ENCODE results near the gene ZMYM4. TPM values are rescaled to one million over a fixed set of nuclear protein-coding genes. Genes with fewer than 3 reads are reported as not detected.

Gene ZMYM4
- total RNA-seq, 2 experiments from 2014 or later, result 21.1 to 54.3 TPM

- ChIA-PET CTCF (ENCODE audit: unreplicated experiment) (no interaction called here), POLR2A (interaction anchor here (1.1 kb wide), 1 partner anchor 87 kb away, joined by 3 read pairs; no protein-coding TSS in a partner anchor)
- Histone ChIP-seq H2AFZ (ENCODE audit: low read length) (no peak overlapping the region), H4K20me1 (ENCODE audit: insufficient read depth, low read length) (no peaks in the 10 kb centered on the region), H3K79me2 (ENCODE audit: insufficient read depth, low read depth, low read length) (no peaks in the 10 kb centered on the region), H3K4me1 (ENCODE audit: insufficient read depth, low read length, poor library complexity, severe bottlenecking) (peaks cover 3% of the 10 kb centered on the region), H3K4me2 (ENCODE audit: low read length) (no peak overlapping the region), H3K27ac (ENCODE audit: low read depth, low read length, poor library complexity, severe bottlenecking) (no peak overlapping the region), H3K4me3 (ENCODE audit: low read depth, low read length, poor library complexity, severe bottlenecking) (no peak overlapping the region), H3K36me3 (ENCODE audit: insufficient read depth, low read length) (peaks cover 19% of the 10 kb centered on the region; the same call in 1 of the 2 replicates), H3K9me3 (ENCODE audit: low read length) (no peaks in the 10 kb centered on the region), H3K9me2 (ENCODE audit: insufficient read depth, low read length) (no peaks in the 10 kb centered on the region)
- DNase-seq (ENCODE audit: low spot score), result no peak
- no TSS peak for BruUV-seq (replicated peaks)
- TF ChIP-seq EZH2phosphoT487 (IDR thresholded peaks at IDR 0.05; ENCODE audit: borderline replicate concordance, low read depth, low read length), result no peak
- TF ChIP-seq, protein P1, sequence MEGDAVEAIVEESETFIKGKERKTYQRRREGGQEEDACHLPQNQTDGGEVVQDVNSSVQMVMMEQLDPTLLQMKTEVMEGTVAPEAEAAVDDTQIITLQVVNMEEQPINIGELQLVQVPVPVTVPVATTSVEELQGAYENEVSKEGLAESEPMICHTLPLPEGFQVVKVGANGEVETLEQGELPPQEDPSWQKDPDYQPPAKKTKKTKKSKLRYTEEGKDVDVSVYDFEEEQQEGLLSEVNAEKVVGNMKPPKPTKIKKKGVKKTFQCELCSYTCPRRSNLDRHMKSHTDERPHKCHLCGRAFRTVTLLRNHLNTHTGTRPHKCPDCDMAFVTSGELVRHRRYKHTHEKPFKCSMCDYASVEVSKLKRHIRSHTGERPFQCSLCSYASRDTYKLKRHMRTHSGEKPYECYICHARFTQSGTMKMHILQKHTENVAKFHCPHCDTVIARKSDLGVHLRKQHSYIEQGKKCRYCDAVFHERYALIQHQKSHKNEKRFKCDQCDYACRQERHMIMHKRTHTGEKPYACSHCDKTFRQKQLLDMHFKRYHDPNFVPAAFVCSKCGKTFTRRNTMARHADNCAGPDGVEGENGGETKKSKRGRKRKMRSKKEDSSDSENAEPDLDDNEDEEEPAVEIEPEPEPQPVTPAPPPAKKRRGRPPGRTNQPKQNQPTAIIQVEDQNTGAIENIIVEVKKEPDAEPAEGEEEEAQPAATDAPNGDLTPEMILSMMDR (conservative IDR thresholded peaks at IDR 0.05; ENCODE audit: low read length), result no peak
- intact Hi-C loops (cut with micrococcal nuclease; ENCODE audit: unreplicated experiment), result no loop called here
These were observed 162.3 kb downstream of the ZMYM4 start for GRCh38 chr1:35430762-35431161.

DNA sequence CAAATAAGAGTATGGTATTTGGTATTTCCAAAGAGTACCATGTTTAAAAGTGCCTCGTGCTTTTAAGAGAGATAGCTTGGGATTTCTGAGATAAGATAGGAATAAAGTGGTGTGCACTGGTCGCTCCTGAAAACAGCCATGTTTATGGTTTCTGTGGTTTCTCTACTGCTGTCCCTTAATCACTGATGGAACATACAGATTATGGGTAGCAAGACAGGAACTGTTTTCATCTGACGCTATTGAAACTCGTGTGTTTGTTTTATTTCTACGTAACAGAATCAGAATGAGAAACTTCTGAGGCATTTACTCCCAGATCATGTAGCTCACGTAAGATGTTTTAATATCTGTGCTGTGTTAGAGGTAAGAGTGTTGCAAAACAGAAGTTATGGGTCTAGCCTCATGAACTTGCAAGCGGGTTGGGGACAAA, 162.7 kb downstream of the ZMYM4 start:
- ChIA-PET POLR2A (interaction anchor here (1.1 kb wide), 1 partner anchor 87 kb away, joined by 3 read pairs; no protein-coding TSS in a partner anchor), CTCF (ENCODE audit: unreplicated experiment) (no interaction called here)
- H3K4me2 ChIP-seq (ENCODE audit: low read length), result no peak overlapping the region
- intact Hi-C loops (cut with micrococcal nuclease; ENCODE audit: unreplicated experiment), result no loop called here
- H3K4me3 ChIP-seq (ENCODE audit: low read depth, low read length, poor library complexity, severe bottlenecking), result no peak overlapping the region
- TF ChIP-seq, protein P1 (conservative IDR thresholded peaks at IDR 0.05; ENCODE audit: low read length), result no peak
- no peak for TF ChIP-seq EZH2phosphoT487 (IDR thresholded peaks at IDR 0.05; ENCODE audit: borderline replicate concordance, low read depth, low read length)
- H2AFZ ChIP-seq (ENCODE audit: low read length), result no peak overlapping the region
- H3K36me3 ChIP-seq (ENCODE audit: insufficient read depth, low read length), result peaks cover 23% of the 10 kb centered on the region; the same call in 1 of the 2 replicates
- BruUV-seq (replicated peaks), result no TSS peak
- H3K9me3 ChIP-seq (ENCODE audit: low read length), result no peaks in the 10 kb centered on the region
- H3K9me2 ChIP-seq (ENCODE audit: insufficient read depth, low read length), result no peaks in the 10 kb centered on the region
- no peaks in the 10 kb centered on the region for H3K4me1 ChIP-seq (ENCODE audit: insufficient read depth, low read length, poor library complexity, severe bottlenecking)
- H3K27ac ChIP-seq (ENCODE audit: low read depth, low read length, poor library complexity, severe bottlenecking), result no peak overlapping the region
- H3K79me2 ChIP-seq (ENCODE audit: insufficient read depth, low read depth, low read length), result no peaks in the 10 kb centered on the region
- no peaks in the 10 kb centered on the region for H4K20me1 ChIP-seq (ENCODE audit: insufficient read depth, low read length)
- no peak for DNase-seq (ENCODE audit: low spot score)

- Histone ChIP-seq H4K20me1 (ENCODE audit: insufficient read depth, low read length) (no peaks in the 10 kb centered on the region), H3K4me3 (ENCODE audit: low read depth, low read length, poor library complexity, severe bottlenecking) (no peak overlapping the region), H3K27ac (ENCODE audit: low read depth, low read length, poor library complexity, severe bottlenecking) (no peak overlapping the region), H3K79me2 (ENCODE audit: insufficient read depth, low read depth, low read length) (no peaks in the 10 kb centered on the region), H3K4me1 (ENCODE audit: insufficient read depth, low read length, poor library complexity, severe bottlenecking) (no peaks in the 10 kb centered on the region), H3K9me3 (ENCODE audit: low read length) (no peaks in the 10 kb centered on the region), H3K36me3 (ENCODE audit: insufficient read depth, low read length) (peaks cover 24% of the 10 kb centered on the region; the same call in 1 of the 2 replicates), H3K9me2 (ENCODE audit: insufficient read depth, low read length) (no peaks in the 10 kb centered on the region), H2AFZ (ENCODE audit: low read length) (no peak overlapping the region), H3K4me2 (ENCODE audit: low read length) (no peak overlapping the region)
- ChIA-PET CTCF (ENCODE audit: unreplicated experiment) (no interaction called here), POLR2A (no interaction called here)
- TF ChIP-seq EZH2phosphoT487 (IDR thresholded peaks at IDR 0.05; ENCODE audit: borderline replicate concordance, low read depth, low read length), result no peak
- TF ChIP-seq, protein P1 (conservative IDR thresholded peaks at IDR 0.05; ENCODE audit: low read length), result no peak
- DNase-seq (ENCODE audit: low spot score), result no peak
- intact Hi-C loops (cut with micrococcal nuclease; ENCODE audit: unreplicated experiment), result no loop called here
- no TSS peak for BruUV-seq (replicated peaks)
These were observed 163.7 kb downstream of the ZMYM4 start for GRCh38 chr1:35432231-35432630.

All from OCI-LY7 (cell line).